ENCODE measurements around the gene NOBOX. TPM values are rescaled to one million over a fixed set of nuclear protein-coding genes. Genes with fewer than 3 reads are reported as not detected.

The NOBOX gene
- total RNA-seq, 1 donor: not detected

GRCh38 chr7:144388950-144389349, 14.5 kb downstream of the NOBOX start:
- Histone ChIP-seq H3K27me3 (ENCODE audit: insufficient read depth, low read length) (no peaks in the 10 kb centered on the region), H3K4me2 (ENCODE audit: insufficient read depth, low read length) (no peak overlapping the region), H3K9me3 (ENCODE audit: low read depth, low read length) (no peaks in the 10 kb centered on the region), H3K27ac (ENCODE audit: low read depth, low read length) (no peak overlapping the region), H3K79me2 (ENCODE audit: insufficient read depth, low read length) (no peaks in the 10 kb centered on the region), H4K20me1 (ENCODE audit: insufficient read depth, low read length) (no peaks in the 10 kb centered on the region), H2AFZ (ENCODE audit: low read length) (peak overlapping the region; percentile 40), H3K4me3 (ENCODE audit: insufficient read depth, low read length) (no peak overlapping the region), H3K36me3 (ENCODE audit: insufficient read depth, low read length) (no peaks in the 10 kb centered on the region), H3K4me1 (ENCODE audit: insufficient read depth, low read length) (peaks cover 28% of the 10 kb centered on the region)
- no peak for DNase-seq (ENCODE audit: insufficient read length, low spot score, missing footprints)
- TF ChIP-seq CTCF (IDR thresholded peaks at IDR 0.05; ENCODE audit: extremely low read depth, low read depth, low read length): no peak

- H3K4me2 ChIP-seq (ENCODE audit: insufficient read depth, low read length): peak overlapping the region; percentile 46
- H3K9me3 ChIP-seq (ENCODE audit: low read depth, low read length): no peaks in the 10 kb centered on the region
- no peak overlapping the region for H3K4me3 ChIP-seq (ENCODE audit: insufficient read depth, low read length)
- H3K4me1 ChIP-seq (ENCODE audit: insufficient read depth, low read length): peaks cover 30% of the 10 kb centered on the region
- H3K36me3 ChIP-seq (ENCODE audit: insufficient read depth, low read length): no peaks in the 10 kb centered on the region
- TF ChIP-seq CTCF (IDR thresholded peaks at IDR 0.05; ENCODE audit: extremely low read depth, low read depth, low read length): no peak
- no peaks in the 10 kb centered on the region for H3K79me2 ChIP-seq (ENCODE audit: insufficient read depth, low read length)
- H2AFZ ChIP-seq (ENCODE audit: low read length): no peak overlapping the region
- H3K27ac ChIP-seq (ENCODE audit: low read depth, low read length): peak overlapping the region; percentile 64
- H4K20me1 ChIP-seq (ENCODE audit: insufficient read depth, low read length): no peaks in the 10 kb centered on the region
- DNase-seq (ENCODE audit: insufficient read length, low spot score, missing footprints): peak; percentile 60
- H3K27me3 ChIP-seq (ENCODE audit: insufficient read depth, low read length): no peaks in the 10 kb centered on the region
These were observed 16.8 kb downstream of the NOBOX start for GRCh38 chr7:144386741-144387140.

- H3K4me3 ChIP-seq (ENCODE audit: insufficient read depth, low read length): peak overlapping the region; percentile 54
These were observed 18.8 kb downstream of the NOBOX start for GRCh38 chr7:144384555-144385245.

More at GRCh38 chr7:144384555-144385245, 18.8 kb downstream of the NOBOX start:
- H3K4me2 ChIP-seq (ENCODE audit: insufficient read depth, low read length): peak overlapping the region; percentile 80
- no peaks in the 10 kb centered on the region for H3K79me2 ChIP-seq (ENCODE audit: insufficient read depth, low read length)
- H2AFZ ChIP-seq (ENCODE audit: low read length): peak overlapping the region; percentile 63
- no peaks in the 10 kb centered on the region for H3K27me3 ChIP-seq (ENCODE audit: insufficient read depth, low read length)
- no peaks in the 10 kb centered on the region for H3K36me3 ChIP-seq (ENCODE audit: insufficient read depth, low read length)
- no peaks in the 10 kb centered on the region for H4K20me1 ChIP-seq (ENCODE audit: insufficient read depth, low read length)
- TF ChIP-seq CTCF (IDR thresholded peaks at IDR 0.05; ENCODE audit: extremely low read depth, low read depth, low read length): no peak
- no peaks in the 10 kb centered on the region for H3K9me3 ChIP-seq (ENCODE audit: low read depth, low read length)
- H3K27ac ChIP-seq (ENCODE audit: low read depth, low read length): peak overlapping the region; percentile 47
- peaks cover 28% of the 10 kb centered on the region for H3K4me1 ChIP-seq (ENCODE audit: insufficient read depth, low read length)
- DNase-seq (ENCODE audit: insufficient read length, low spot score, missing footprints): peak; percentile 65

Data from osteoblast (primary cell).